HEK293 (cell line): ENCODE measurements around the gene SPATA6L.
A peak's percentile ranks its signal among the peaks of the same experiment; 100 is the strongest.
"Not testable (repeated sequence)": the region's sequence is repeated elsewhere in the genome, so short reads cannot be mapped to it uniquely, and the experiment has no call there.

Experiments used
- CTCF ChIA-PET: fragments of 350-600 bp; formaldehyde crosslinking; extraction: SDS; loops from one replicate; lab custom pipeline; 2021; ENCODE audit warnings: antibody characterized with exemption; lab: Yijun Ruan, JAX
- POLR2A ChIA-PET: fragments of 300-600 bp; formaldehyde crosslinking; extraction: SDS; loops from one replicate; lab custom pipeline; 2020; ENCODE audit warnings: antibody characterized with exemption, inconsistent platforms; lab: Yijun Ruan, JAX
- H3K27ac ChIP-seq: fragments of 200-500 bp; sonication (Bioruptor generic); 2 replicates; pipeline ENCODE4 v1.5.1; 2014; ENCODE audit warnings: low read depth, low read length, control low read depth, inconsistent platforms; ENCODE audit errors: extremely low read depth
- H3K36me3 ChIP-seq, 2 experiments: fragments of 200-500 bp in 1 of 2; sonication (Bioruptor generic) in 1 of 2; 1 replicate in 1 of 2; 2 replicates in 1 of 2; pipeline ENCODE4 v1.5.1; 2014 to 2017; ENCODE audit warnings: inconsistent platforms in 2 of 2, low read length in 2 of 2; ENCODE audit not compliant: control insufficient read depth in 2 of 2, insufficient read depth in 1 of 2
- H3K4me1 ChIP-seq: fragments of 200-500 bp; sonication (Bioruptor generic); 2 replicates; pipeline ENCODE4 v1.5.1; 2014; ENCODE audit warnings: mild to moderate bottlenecking, low read length, inconsistent platforms; ENCODE audit not compliant: control insufficient read depth, insufficient read depth
- H3K4me3 ChIP-seq: 2 replicates; pipeline ENCODE4 v1.5.1; 2011; ENCODE audit warnings: low read depth, mild to moderate bottlenecking, control low read depth, low read length, moderate library complexity
- H3K9me3 ChIP-seq: fragments of 200-500 bp; sonication (Bioruptor generic); 2 replicates; pipeline ENCODE4 v1.5.1; 2014; ENCODE audit warnings: low read depth, low read length, inconsistent platforms; ENCODE audit not compliant: control insufficient read depth, insufficient read depth
- GLIS1 ChIP-seq: fragments of 450-650 bp; formaldehyde crosslinking; IDR thresholded peaks from 2 replicates; pipeline ENCODE4 v1.5.1; 2016; ENCODE audit warnings: missing biosample characterization, missing genetic modification characterization
- HOXD13 ChIP-seq: sonication (generic); formaldehyde crosslinking; IDR thresholded peaks from 2 replicates; pipeline ENCODE4 v1.8.0; 2022; ENCODE audit warnings: missing genetic modification reagents, borderline replicate concordance
- IKZF3 ChIP-seq: fragments of 450-650 bp; IDR thresholded peaks from 2 replicates; pipeline ENCODE4 v1.5.0; 2018; ENCODE audit warnings: missing biosample characterization, mild to moderate bottlenecking, missing genetic modification characterization, moderate library complexity
- MYNN ChIP-seq: fragments of 450-650 bp; formaldehyde crosslinking; IDR thresholded peaks from 2 replicates; pipeline ENCODE4 v1.5.1; 2016; ENCODE audit warnings: missing biosample characterization, missing genetic modification characterization, borderline replicate concordance
- SCRT1 ChIP-seq: fragments of 450-650 bp; formaldehyde crosslinking; IDR thresholded peaks from 2 replicates; pipeline ENCODE4 v1.5.1; 2016; ENCODE audit warnings: missing biosample characterization, missing genetic modification characterization, borderline replicate concordance
- SETDB1 ChIP-seq: IDR thresholded peaks from one replicate; pipeline ENCODE4 v1.6.1; 2017; ENCODE audit warnings: mild to moderate bottlenecking, low read length, moderate library complexity, mixed read lengths; ENCODE audit not compliant: insufficient read length
- TRIM28 ChIP-seq: IDR thresholded peaks from 2 replicates; pipeline ENCODE4 v1.6.1; 2011; ENCODE audit warnings: low read length, control low read depth, borderline replicate concordance
- TSHZ1 ChIP-seq: fragments of 450-650 bp; formaldehyde crosslinking; IDR thresholded peaks from 2 replicates; pipeline ENCODE4 v1.5.1; 2016; ENCODE audit warnings: missing biosample characterization, missing genetic modification characterization, borderline replicate concordance
- ZBTB8A ChIP-seq: fragments of 450-650 bp; formaldehyde crosslinking; IDR thresholded peaks from 2 replicates; pipeline ENCODE4 v1.5.1; 2016; ENCODE audit warnings: missing biosample characterization, missing genetic modification characterization
- ZFP37 ChIP-seq: fragments of 450-650 bp; formaldehyde crosslinking; IDR thresholded peaks from 2 replicates; pipeline ENCODE4 v1.5.1; 2016; ENCODE audit warnings: missing biosample characterization, missing genetic modification characterization
- ZIC2 ChIP-seq: fragments of 450-650 bp; formaldehyde crosslinking; IDR thresholded peaks from 2 replicates; pipeline ENCODE4 v1.5.1; 2016; ENCODE audit warnings: missing biosample characterization, missing genetic modification characterization
- ZNF10 ChIP-seq: fragments of 450-650 bp; formaldehyde crosslinking; IDR thresholded peaks from 2 replicates; pipeline ENCODE4 v1.5.1; 2017; ENCODE audit warnings: missing biosample characterization, missing genetic modification characterization
- ZNF174 ChIP-seq: fragments of 450-650 bp; formaldehyde crosslinking; IDR thresholded peaks from 2 replicates; pipeline ENCODE4 v1.5.0; 2017; ENCODE audit warnings: missing biosample characterization, mild to moderate bottlenecking, missing genetic modification characterization
- ZNF211 ChIP-seq: fragments of 450-650 bp; formaldehyde crosslinking; IDR thresholded peaks from 2 replicates; pipeline ENCODE4 v1.5.1; 2016; ENCODE audit warnings: low read depth, missing biosample characterization, missing genetic modification characterization
- ZNF335 ChIP-seq: fragments of 450-650 bp; formaldehyde crosslinking; conservative IDR thresholded peaks from 2 replicates; pipeline ENCODE4 v1.5.1; 2016; ENCODE audit warnings: missing biosample characterization, missing genetic modification characterization
- ZNF366 ChIP-seq: fragments of 450-650 bp; formaldehyde crosslinking; conservative IDR thresholded peaks from 2 replicates; pipeline ENCODE4 v1.5.1; 2016; ENCODE audit warnings: missing biosample characterization, missing genetic modification characterization
- ZNF501 ChIP-seq: fragments of 450-650 bp; formaldehyde crosslinking; IDR thresholded peaks from 2 replicates; pipeline ENCODE4 v1.5.1; 2016; ENCODE audit warnings: missing biosample characterization, missing genetic modification characterization
- ZNF514 ChIP-seq: fragments of 450-650 bp; formaldehyde crosslinking; IDR thresholded peaks from 2 replicates; pipeline ENCODE4 v1.5.1; 2016; ENCODE audit warnings: missing biosample characterization, missing genetic modification characterization
- ZNF548 ChIP-seq: fragments of 450-650 bp; formaldehyde crosslinking; IDR thresholded peaks from 2 replicates; pipeline ENCODE4 v1.5.1; 2016; ENCODE audit warnings: missing biosample characterization, missing genetic modification characterization
- ZNF558 ChIP-seq: fragments of 450-650 bp; formaldehyde crosslinking; IDR thresholded peaks from 2 replicates; pipeline ENCODE4 v1.5.1; 2016; ENCODE audit warnings: missing biosample characterization, missing genetic modification characterization
- ZNF791 ChIP-seq: fragments of 450-650 bp; formaldehyde crosslinking; IDR thresholded peaks from 2 replicates; pipeline ENCODE4 v1.5.1; 2016; ENCODE audit warnings: missing biosample characterization, missing genetic modification characterization

Gene SPATA6L

GRCh38 chr9:4657426-4658159, 8.7 kb downstream of the SPATA6L start (continued):
- TF ChIP-seq ZNF501 (no peak), GLIS1 (no peak), ZNF211 (tag by site-specific recombination) (no peak)

- Histone ChIP-seq H3K4me1 (peaks cover 5% of the 10 kb centered on the region; the same call in 1 of the 2 replicates), H3K36me3 (no peaks in the 10 kb centered on the region; a peak in 1 of 3 replicates), H3K9me3 (no peaks in the 10 kb centered on the region), H3K27ac (no peak overlapping the region), H3K4me3 (no peak overlapping the region)
- ChIA-PET CTCF (interaction anchor here (0.6 to 3.1 kb wide), 5 partner anchors 16 to 934 kb away, joined by 3 to 14 read pairs (median 3); no protein-coding TSS in a partner anchor), POLR2A (no interaction called here)
- TF ChIP-seq ZNF791 (no peak), MYNN (tag by site-specific recombination) (no peak), TRIM28 (no peak)
Measured at GRCh38 chr9:4656621-4657020, 9.7 kb downstream of the SPATA6L start.

GRCh38 chr9:4656196-4656595, 10.1 kb downstream of the SPATA6L start:
- H3K4me3 ChIP-seq, POLR2A ChIA-PET: not testable (repeated sequence)

GRCh38 chr9:4654538-4654937, 11.7 kb downstream of the SPATA6L start:
- H3K4me1 ChIP-seq = peaks cover 5% of the 10 kb centered on the region; the same call in 1 of the 2 replicates
- H3K4me3 ChIP-seq = no peak overlapping the region
- H3K27ac ChIP-seq = no peak overlapping the region
- no peaks in the 10 kb centered on the region for H3K9me3 ChIP-seq
- no peak for TF ChIP-seq ZNF174
- TF ChIP-seq ZNF10 (tag by site-specific recombination) = no peak
- no peak for TF ChIP-seq SCRT1
- TF ChIP-seq ZBTB8A = no peak
- H3K36me3 ChIP-seq = no peaks in the 10 kb centered on the region; a peak in 1 of 3 replicates
- POLR2A ChIA-PET = no interaction called here
- CTCF ChIA-PET = interaction anchor here (0.8 to 3.1 kb wide), 4 partner anchors 14 to 274 kb away, joined by 3 to 14 read pairs (median 4); no protein-coding TSS in a partner anchor

More at GRCh38 chr9:4656196-4656595, 10.1 kb downstream of the SPATA6L start:
- H3K4me1 ChIP-seq, H3K9me3 ChIP-seq, H3K27ac ChIP-seq, H3K36me3 ChIP-seq: not testable (repeated sequence)
- CTCF ChIA-PET = interaction anchor here (0.6 to 3.1 kb wide), 3 partner anchors 16 to 324 kb away, joined by 3 to 14 read pairs (median 4); no protein-coding TSS in a partner anchor
- peak; percentile 42; the same call in 1 of the 2 replicates for TF ChIP-seq ZNF366 (tag by site-specific recombination)

GRCh38 chr9:4654084-4654483, 12.2 kb downstream of the SPATA6L start:
- no peaks in the 10 kb centered on the region for H3K9me3 ChIP-seq
- ChIA-PET POLR2A (no interaction called here), CTCF (interaction anchor here (0.8 to 1.1 kb wide), 3 partner anchors 40 to 274 kb away, joined by 3 to 4 read pairs (median 4); no protein-coding TSS in a partner anchor)
- no peak overlapping the region for H3K27ac ChIP-seq
- no peak overlapping the region for H3K4me3 ChIP-seq
- TF ChIP-seq ZNF558 (no peak), IKZF3 (tag by site-specific recombination) (no peak), ZFP37 (tag by site-specific recombination) (no peak)
- peaks cover 5% of the 10 kb centered on the region; the same call in 1 of the 2 replicates for H3K4me1 ChIP-seq
- H3K36me3 ChIP-seq = no peaks in the 10 kb centered on the region; a peak in 1 of 3 replicates

- POLR2A ChIA-PET = no interaction called here
- Histone ChIP-seq H3K4me1 (no peaks in the 10 kb centered on the region; the same call in 1 of the 2 replicates), H3K4me3 (no peak overlapping the region), H3K36me3 (no peaks in the 10 kb centered on the region), H3K9me3 (no peaks in the 10 kb centered on the region), H3K27ac (no peak overlapping the region)
- CTCF ChIA-PET = no interaction called here
- TF ChIP-seq MYNN (tag by site-specific recombination) (no peak), ZNF548 (no peak), ZNF335 (no peak), ZIC2 (no peak), HOXD13 (no peak), ZNF514 (no peak), SETDB1 (no peak), TSHZ1 (tag by site-specific recombination) (no peak)
Measured at GRCh38 chr9:4642351-4642750, 23.9 kb downstream of the SPATA6L start.
